ENCODE measurements around the gene GSTM4.
"Not testable (repeated sequence)": the region's sequence is repeated elsewhere in the genome, so short reads cannot be mapped to it uniquely, and the experiment has no call there.

Gene GSTM4

GRCh38 chr1:109667452-109668122, 11.7 kb downstream of the GSTM4 start, which contains the start of gene GSTM2:
Gene GSTM2 (plus strand): TSS chr1:109668057. CDS start chr1:109668116, 59 bp downstream.
- peak; percentile 65 to 87 for DNase-seq (ENCODE audit: low read depth in 2 of 2)

- DNase-seq (ENCODE audit: low read depth in 2 of 2), result no peak
Measured at GRCh38 chr1:109668123-109668775, 12.3 kb downstream of the GSTM4 start.

DNA sequence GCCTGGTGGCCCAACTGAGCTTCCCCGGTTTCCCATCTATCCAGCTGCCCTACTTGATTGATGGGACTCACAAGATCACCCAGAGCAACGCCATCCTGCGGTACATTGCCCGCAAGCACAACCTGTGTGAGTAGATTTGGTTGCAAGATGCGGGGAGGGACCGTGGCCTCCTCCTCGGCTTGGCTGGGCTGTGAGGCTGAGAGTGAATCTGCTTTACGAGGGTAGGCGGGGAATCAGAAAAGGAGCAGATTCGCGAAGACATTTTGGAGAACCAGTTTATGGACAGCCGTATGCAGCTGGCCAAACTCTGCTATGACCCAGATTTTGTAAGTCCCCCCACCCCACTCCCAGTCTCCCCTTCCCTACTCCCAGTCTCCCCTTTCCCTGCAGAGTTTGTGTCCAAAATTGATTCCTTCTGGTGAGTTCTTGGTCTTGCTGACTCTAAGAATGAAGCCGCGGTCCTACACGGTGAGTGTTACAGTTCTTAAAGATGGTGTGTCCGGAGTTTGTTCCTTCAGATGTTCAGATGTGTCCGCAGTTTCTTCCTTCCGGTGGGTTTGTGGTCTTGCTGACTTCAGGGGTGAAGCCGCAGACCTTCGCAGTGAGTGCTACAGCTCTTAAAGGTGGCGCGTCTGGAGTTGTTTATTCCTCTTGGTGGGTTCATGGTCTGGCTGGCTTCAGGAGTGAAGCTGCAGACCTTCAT, 13.5 kb downstream of the GSTM4 start:
- no peak for DNase-seq (ENCODE audit: low read depth in 2 of 2)

- DNase-seq (ENCODE audit: low read depth in 2 of 2), result not testable (repeated sequence)
Measured at GRCh38 chr1:109669949-109670302, 14.0 kb downstream of the GSTM4 start.

- no peak for DNase-seq (ENCODE audit: low read depth in 2 of 2)
Measured at GRCh38 chr1:109671067-109671466, 15.2 kb downstream of the GSTM4 start.

DNA sequence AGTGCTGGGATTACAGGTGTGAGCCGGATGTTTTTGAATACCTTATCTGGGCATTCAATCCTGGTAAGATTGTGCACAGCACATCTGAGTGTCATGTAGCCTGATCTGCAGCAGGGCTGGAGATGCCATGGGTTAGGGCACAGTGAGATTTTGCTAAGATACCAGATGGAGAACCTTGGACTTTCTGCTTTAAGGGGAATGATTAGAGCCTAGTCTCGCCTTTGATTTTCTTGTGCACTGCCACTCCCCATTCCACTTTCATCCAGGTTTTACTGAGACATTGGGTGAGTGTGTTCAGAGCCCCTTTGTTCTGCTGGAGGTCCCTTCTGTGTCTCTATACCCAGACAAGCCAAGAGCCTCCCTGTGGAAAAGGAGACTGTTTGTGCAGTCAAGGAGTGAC, 18.0 kb downstream of the GSTM4 start:
- DNase-seq (ENCODE audit: low read depth in 2 of 2), result not testable (repeated sequence)

GRCh38 chr1:109676683-109677381, 20.9 kb downstream of the GSTM4 start:
- DNase-seq (ENCODE audit: low read depth in 2 of 2), result not testable (repeated sequence)

DNA sequence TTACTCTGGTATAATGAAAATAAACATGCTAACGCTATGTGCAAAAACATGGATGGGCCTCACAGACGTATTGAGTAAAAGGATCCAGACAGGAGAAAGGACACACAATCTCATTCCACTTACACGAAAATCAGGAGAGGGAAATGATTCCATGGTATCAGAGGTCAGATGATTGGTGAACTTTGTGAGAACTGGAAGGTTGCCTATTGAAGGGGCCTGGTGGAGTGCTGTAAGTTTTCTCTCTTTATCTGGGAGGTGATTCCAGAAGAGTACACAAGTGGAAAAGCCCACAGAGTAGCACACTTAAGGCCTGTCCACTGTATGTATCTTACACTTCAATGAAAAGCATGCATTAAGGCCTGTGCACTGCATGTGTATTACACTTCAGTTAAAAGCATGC, 21.6 kb downstream of the GSTM4 start:
- DNase-seq (ENCODE audit: low read depth in 2 of 2), result no peak

DNA sequence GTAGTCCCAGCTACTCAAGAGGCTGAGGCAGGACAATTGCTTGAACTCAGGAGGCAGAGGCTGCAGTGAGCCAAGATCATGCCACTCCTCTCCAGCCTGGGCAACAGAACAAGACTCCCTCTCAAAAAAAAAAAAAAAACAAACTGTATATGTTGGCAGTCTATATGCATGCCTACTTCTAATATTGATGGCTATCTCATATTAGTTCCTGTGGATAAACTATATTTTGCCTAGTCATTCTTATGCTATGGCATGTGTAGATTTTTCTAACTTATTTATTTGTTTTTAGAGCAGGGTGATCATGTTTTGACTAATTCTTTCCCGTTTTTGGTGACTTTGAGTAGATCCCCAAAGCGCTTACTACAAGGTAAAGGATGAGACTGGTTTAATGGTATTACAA, 22.7 kb downstream of the GSTM4 start:
- DNase-seq (ENCODE audit: low read depth in 2 of 2), result not testable (repeated sequence)

GRCh38 chr1:109684777-109685176, 28.9 kb downstream of the GSTM4 start:
- DNase-seq (ENCODE audit: low read depth in 2 of 2), result not testable (repeated sequence)

GRCh38 chr1:109685399-109685798, 29.5 kb downstream of the GSTM4 start:
- not testable (repeated sequence) for DNase-seq (ENCODE audit: low read depth in 2 of 2)

GRCh38 chr1:109685890-109686289, 30.0 kb downstream of the GSTM4 start:
- not testable (repeated sequence) for DNase-seq (ENCODE audit: low read depth in 2 of 2)

- DNase-seq (ENCODE audit: low read depth in 2 of 2), result not testable (repeated sequence)
Measured at GRCh38 chr1:109687109-109687508, 31.2 kb downstream of the GSTM4 start.

- DNase-seq (ENCODE audit: low read depth in 2 of 2), result no peak
Measured at GRCh38 chr1:109687641-109688499, 32.0 kb downstream of the GSTM4 start, which contains the start of gene GSTM1. Gene GSTM1 (plus strand): TSS chr1:109687817. CDS start chr1:109687874, 57 bp downstream.

GRCh38 chr1:109689844-109690405, 34.0 kb downstream of the GSTM4 start:
- DNase-seq (ENCODE audit: low read depth in 2 of 2), result no peak

DNA sequence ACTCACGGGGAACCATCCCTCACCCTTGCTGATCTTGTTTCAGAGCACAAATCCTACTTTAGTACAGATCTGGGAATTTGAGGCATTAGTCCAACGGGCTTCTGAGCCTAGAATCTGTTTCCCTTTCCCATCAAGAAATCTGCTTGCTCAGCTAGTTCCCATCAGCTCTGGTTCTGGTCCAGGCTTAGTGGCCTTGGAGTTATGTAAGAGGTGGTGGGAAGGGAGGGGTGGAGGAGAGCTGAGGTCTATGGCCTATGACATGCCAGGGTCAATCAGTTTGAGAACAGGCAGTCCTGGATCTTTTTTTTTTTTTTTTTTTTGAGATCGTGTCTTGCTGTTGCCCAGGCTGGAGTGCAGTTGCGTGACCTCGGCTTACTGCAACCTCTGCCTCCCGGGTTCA, 35.9 kb downstream of the GSTM4 start:
- DNase-seq (ENCODE audit: low read depth in 2 of 2), result no peak

DNA sequence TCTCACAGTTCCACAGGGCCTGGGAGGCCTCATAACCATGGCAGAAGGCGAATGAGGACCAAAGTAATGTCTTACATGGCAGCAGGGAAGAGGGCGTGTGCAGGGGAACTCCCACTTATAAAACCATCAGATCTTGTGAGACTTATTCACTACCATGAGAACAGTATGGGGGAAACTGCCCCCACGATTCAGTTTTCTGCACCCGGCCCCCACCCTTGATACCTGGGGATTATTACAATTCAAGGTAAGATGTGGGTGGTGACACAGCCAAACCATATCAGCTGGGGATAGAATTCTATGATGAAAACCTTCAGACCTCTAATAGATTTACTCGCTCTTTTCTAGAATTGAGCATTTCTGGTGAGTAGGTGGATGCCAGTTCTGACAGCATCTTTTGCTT, 38.5 kb downstream of the GSTM4 start:
- DNase-seq (ENCODE audit: low read depth in 2 of 2), result not testable (repeated sequence)

DNA sequence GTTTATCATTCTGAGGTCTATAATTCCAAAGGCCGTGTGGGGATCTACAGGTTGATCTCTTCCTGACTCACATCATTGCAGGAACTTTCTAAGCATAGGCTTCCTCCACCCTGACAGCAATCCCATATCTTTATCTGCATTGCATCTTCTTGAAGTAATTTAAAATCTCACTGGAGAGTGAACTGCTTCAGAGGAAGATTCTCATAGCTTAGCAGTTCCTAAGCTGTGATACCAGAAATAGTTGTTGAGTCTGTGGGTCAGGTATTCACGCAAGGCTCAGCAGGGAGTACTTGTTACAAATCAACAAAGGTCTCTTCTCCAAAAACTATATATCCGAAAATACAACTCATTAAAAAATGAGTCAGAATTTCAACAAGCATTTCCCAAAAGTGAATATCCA, 39.2 kb downstream of the GSTM4 start:
- DNase-seq (ENCODE audit: low read depth in 2 of 2), result not testable (repeated sequence)

- no peak for DNase-seq (ENCODE audit: low read depth in 2 of 2)
Measured at GRCh38 chr1:109697066-109697465, 41.2 kb downstream of the GSTM4 start.

GRCh38 chr1:109697861-109698260, 42.0 kb downstream of the GSTM4 start:
- DNase-seq (ENCODE audit: low read depth in 2 of 2), result not testable (repeated sequence)

GRCh38 chr1:109702940-109703339, 47.0 kb downstream of the GSTM4 start:
- not testable (repeated sequence) for DNase-seq (ENCODE audit: low read depth in 2 of 2)
